Stimulated activated CD8-positive, alpha-beta memory T cell treated with anti-CD3 and anti-CD28 coated beads, Interleukin-7, amount 100 ng/mL, for 24 hours (primary cell): Measurements from ENCODE around the gene ANGPT4.

Experiments used
- DNase-seq: peaks from one replicate; pipeline ENCODE4 v3.0.0-alpha.2; 2020; ENCODE audit warnings: low read depth

Gene ANGPT4

DNA sequence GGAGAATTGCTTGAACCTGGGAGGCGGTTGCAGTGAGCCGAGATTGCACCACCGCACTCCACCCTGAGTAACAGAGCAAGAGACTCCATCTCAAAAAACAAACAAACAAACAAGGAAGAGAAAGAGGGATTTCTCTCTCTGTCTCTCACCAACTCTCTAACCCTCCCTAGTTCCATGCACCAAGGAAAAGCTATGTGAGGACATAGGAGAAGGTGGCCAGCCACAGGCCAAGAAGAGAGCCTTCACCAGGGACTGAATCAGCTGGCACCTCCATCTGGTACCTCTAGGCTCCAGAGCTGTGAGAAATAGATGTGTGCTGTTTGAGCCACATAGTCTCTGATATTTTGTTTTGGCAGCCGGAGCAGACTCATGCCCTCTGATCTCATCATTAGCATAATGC lies 91.6 kb downstream of the ANGPT4 start:
- no peak for DNase-seq

DNA sequence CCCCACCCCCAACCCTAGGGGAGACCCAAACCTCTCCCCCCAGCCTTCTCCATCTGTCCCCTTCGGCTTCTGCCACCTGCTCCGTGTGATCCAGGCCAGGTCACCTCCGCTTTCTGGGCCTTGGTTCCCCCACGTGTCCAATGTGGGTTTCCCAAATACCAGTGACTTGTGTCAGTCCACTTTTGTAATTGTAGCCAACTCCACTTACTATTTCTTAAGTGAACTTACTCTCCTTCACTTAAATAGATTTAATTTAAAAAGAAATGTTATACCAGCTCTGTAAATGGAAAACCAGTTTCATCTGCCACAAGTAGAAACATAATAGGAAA lies 92.6 kb downstream of the ANGPT4 start:
- DNase-seq, result no peak

GRCh38 chr20:822651-823573 lies 93.2 kb downstream of the ANGPT4 start:
- DNase-seq, result no peak

- no peak for DNase-seq
Measured at GRCh38 chr20:821731-822065, 94.4 kb downstream of the ANGPT4 start.

DNA sequence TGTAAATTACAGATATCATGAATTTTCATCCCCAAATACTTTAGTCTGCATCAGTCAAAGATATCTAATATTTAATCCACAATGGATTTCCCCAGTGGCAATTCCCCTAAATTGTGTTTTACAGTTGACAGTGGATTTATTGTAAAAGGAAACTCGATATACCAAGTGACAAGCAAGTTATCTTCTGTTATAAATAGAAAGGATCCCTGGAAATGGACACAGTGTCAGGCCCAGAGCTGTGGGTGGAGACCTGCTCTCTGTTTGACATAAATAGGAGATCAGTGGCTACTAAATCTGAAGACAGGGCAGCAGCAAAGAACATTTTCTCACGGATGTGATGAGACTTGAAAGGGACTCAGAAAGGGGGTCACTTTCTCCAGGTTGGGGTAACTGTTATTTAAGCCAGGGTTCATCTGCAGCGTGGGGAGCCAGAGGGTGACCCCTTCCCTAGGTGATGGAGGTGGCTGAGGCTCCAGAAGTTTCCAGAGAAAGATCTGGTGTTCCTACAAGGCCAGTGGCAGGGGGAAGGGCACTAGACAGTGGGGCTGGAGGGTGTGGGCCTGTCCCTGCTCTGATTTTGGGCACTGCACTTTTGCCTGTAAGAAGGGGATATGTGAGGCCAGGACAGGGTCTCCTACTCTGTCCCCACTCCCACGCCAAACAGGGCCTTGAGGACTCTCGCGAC lies 94.9 kb downstream of the ANGPT4 start:
- no peak for DNase-seq

DNA sequence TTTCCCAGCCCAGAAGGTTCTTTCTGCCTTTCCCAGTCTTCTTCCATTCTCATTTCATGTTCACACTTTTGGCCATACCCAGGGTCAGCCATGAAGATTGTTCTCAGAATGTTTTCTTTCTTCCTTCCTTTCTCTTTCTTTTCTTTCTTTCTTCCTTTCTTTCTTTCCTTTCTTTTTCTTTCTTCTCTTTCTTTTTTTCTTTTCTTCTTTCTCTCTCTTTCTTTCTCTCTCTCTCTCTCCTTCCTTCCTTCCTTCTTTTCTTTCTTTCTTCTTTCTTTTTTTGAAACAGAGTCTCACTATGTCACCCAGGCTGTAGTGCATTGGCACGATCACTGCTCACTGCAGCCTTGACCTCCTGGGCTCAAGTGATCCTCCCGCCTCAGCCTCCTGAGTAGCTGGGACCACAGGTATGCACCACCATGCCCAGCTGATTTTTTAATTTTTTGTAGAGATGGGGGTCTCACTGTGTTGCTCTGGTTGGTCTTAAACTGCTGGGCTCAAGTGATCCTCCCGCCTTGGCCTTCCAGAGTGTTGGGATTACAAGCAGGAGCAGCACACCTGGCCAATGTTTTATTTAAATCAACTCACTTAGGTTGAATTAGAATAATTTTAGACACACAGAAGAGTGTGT lies 95.7 kb downstream of the ANGPT4 start:
- DNase-seq, result no peak
